Activated CD4-positive, alpha-beta T cell treated with anti-CD3 and anti-CD28 coated beads for 36 hours (primary cell): ENCODE data around the gene SCAF11. TPM values are rescaled to one million over a fixed set of nuclear protein-coding genes. Genes with fewer than 3 reads are reported as not detected.

Experiments used
- ATAC-seq: fragments of 200-7000 bp; cut with Tn5 transposase; one replicate; pipeline ENCODE4 v1.10.0; 2021; ENCODE audit warnings: mild to moderate bottlenecking, moderate library complexity
- CTCF ChIA-PET: fragments of 350-600 bp; sonication (Branson Sonifier 250); formaldehyde crosslinking; loops from one replicate; lab custom pipeline; 2021; ENCODE audit warnings: antibody characterized with exemption; lab: Charles Lee
- POLR2A ChIA-PET: fragments of 350-600 bp; sonication (Branson Sonifier 250); formaldehyde crosslinking; loops from one replicate; lab custom pipeline; 2021; ENCODE audit warnings: antibody characterized with exemption, inconsistent platforms; lab: Charles Lee
- DNase-seq: peaks from one replicate; pipeline ENCODE4 v3.0.0-alpha.2; 2020
- H3K27ac Mint-ChIP-seq: one replicate; pipeline ENCODE4 v1.8.0; 2021; ENCODE audit warnings: mixed read lengths
- H3K27me3 Mint-ChIP-seq: one replicate; pipeline ENCODE4 v1.8.0; 2021; ENCODE audit warnings: mixed read lengths
- H3K36me3 Mint-ChIP-seq: one replicate; pipeline ENCODE4 v1.8.0; 2021; ENCODE audit warnings: low read depth, mixed read lengths
- H3K4me1 Mint-ChIP-seq: one replicate; pipeline ENCODE4 v1.8.0; 2021; ENCODE audit warnings: mixed read lengths
- H3K4me3 Mint-ChIP-seq: one replicate; pipeline ENCODE4 v1.8.0; 2021; ENCODE audit warnings: mild to moderate bottlenecking, moderate library complexity, mixed read lengths
- H3K9me3 Mint-ChIP-seq: one replicate; pipeline ENCODE4 v1.8.0; 2021; ENCODE audit warnings: low read depth, mixed read lengths
- intact Hi-C, 2 experiments: fragments of 100-400 bp; cut with DNase I in 1 of 2; cut with micrococcal nuclease in 1 of 2; formaldehyde crosslinking; loops; one replicate each; pipeline versions ENCODE4 v1.14.2 to v1.15.1; 2022 to 2024; cut with DNase I, micrococcal nuclease
- total RNA-seq, 2 experiments: library from RNA; stranded (reverse); gene quantifications; one replicate each; pipeline ENCODE4 v1.2.3, GENCODE V29; 2021

Gene SCAF11
- total RNA-seq, 2 experiments from 2014 or later: 132 to 145 TPM

DNA sequence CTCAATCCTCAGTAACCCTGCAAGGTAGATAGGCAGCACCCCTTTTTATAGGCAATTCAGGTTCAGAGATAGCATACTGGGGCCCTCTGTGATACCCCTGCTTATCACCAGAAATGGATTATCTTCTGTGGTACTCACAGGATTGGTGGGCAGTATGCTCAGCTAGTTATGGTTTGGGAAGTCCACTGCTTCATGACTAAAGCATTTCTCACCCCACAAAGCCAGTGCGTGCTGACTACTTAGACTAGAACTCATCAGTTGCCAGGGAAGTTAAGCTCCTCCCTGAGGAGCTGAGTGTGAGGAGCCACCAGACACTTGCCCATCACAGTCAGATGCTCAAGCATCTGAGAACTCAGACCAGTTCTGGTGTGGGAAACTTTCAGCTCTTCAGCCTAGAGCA is 76.3 kb downstream of the SCAF11 start:
- ChIA-PET CTCF (interaction anchor here (0.8 to 1.3 kb wide), 3 partner anchors 9 to 110 kb away, joined by 4 read pairs; no protein-coding TSS in a partner anchor), POLR2A (interaction anchor here (0.6 kb wide), 1 partner anchor 17 kb away, joined by 3 read pairs; no protein-coding TSS in a partner anchor)
- no peaks in the 10 kb centered on the region for H3K4me1 Mint-ChIP-seq
- H3K27ac Mint-ChIP-seq: no peak overlapping the region
- intact Hi-C loops: no loop called here
- ATAC-seq: peak; percentile 53
- no peak overlapping the region for H3K4me3 Mint-ChIP-seq
- H3K27me3 Mint-ChIP-seq: no peaks in the 10 kb centered on the region
- no peaks in the 10 kb centered on the region for H3K9me3 Mint-ChIP-seq
- H3K36me3 Mint-ChIP-seq: peaks cover 10% of the 10 kb centered on the region
- DNase-seq: no peak

DNA sequence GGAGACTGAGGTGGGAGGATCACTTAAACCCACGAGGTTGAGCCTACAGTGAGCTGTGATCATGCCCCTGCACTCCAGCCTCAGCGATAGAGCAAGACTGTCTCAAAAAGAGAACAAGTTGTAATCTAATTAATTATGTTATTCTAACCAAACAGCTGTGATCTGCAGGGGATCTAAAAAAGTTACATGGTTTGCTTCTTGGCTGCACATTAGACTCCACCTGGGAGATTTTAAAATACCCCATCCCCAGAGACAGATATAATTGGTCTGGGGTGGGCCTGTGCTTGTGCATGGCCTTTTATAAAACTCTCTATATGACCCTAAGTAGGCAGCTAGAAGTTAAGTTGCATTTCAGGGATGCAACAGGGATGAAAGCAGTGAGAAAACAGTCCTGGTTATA is 76.7 kb downstream of the SCAF11 start:
- no peak for DNase-seq
- ChIA-PET POLR2A (no interaction called here), CTCF (interaction anchor here (0.6 to 1.6 kb wide), 5 partner anchors 8 to 370 kb away, joined by 3 to 6 read pairs (median 4); no protein-coding TSS in a partner anchor)
- no peaks in the 10 kb centered on the region for H3K9me3 Mint-ChIP-seq
- H3K4me1 Mint-ChIP-seq: no peaks in the 10 kb centered on the region
- H3K36me3 Mint-ChIP-seq: peaks cover 9% of the 10 kb centered on the region
- no peak for ATAC-seq
- no peak overlapping the region for H3K27ac Mint-ChIP-seq
- intact Hi-C loops: no loop called here
- no peak overlapping the region for H3K4me3 Mint-ChIP-seq
- no peaks in the 10 kb centered on the region for H3K27me3 Mint-ChIP-seq

DNA sequence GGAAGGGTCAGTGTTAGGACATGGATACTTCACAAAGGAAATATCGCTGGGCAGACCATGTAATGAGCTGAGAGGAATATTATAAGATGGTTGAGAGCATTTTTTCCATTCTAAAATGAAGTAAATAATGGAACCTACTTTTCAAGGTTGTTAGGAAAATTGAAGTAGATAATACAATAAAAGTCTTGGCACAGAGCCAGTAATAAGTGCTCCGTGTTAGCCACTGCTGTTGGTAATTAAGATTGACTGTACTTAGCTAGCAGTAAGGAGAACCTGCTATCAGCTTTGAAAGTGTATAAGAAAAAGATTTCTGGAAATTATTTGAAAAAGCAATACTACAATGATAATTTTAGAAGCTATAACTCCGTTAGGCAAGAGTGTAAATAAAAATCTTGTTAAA is 77.6 kb downstream of the SCAF11 start:
- ChIA-PET CTCF (interaction anchor here (0.6 to 1.6 kb wide), 3 partner anchors 39 to 369 kb away, joined by 3 to 6 read pairs (median 3); no protein-coding TSS in a partner anchor), POLR2A (interaction anchor here (0.7 kb wide), 1 partner anchor 681 kb away, joined by 4 read pairs; no protein-coding TSS in a partner anchor)
- no peak for DNase-seq
- Mint-ChIP-seq H3K27ac (no peak overlapping the region), H3K9me3 (no peaks in the 10 kb centered on the region), H3K4me3 (no peak overlapping the region), H3K36me3 (peaks cover 5% of the 10 kb centered on the region), H3K4me1 (no peaks in the 10 kb centered on the region), H3K27me3 (no peaks in the 10 kb centered on the region)
- intact Hi-C loops: no loop called here
- no peak for ATAC-seq

DNA sequence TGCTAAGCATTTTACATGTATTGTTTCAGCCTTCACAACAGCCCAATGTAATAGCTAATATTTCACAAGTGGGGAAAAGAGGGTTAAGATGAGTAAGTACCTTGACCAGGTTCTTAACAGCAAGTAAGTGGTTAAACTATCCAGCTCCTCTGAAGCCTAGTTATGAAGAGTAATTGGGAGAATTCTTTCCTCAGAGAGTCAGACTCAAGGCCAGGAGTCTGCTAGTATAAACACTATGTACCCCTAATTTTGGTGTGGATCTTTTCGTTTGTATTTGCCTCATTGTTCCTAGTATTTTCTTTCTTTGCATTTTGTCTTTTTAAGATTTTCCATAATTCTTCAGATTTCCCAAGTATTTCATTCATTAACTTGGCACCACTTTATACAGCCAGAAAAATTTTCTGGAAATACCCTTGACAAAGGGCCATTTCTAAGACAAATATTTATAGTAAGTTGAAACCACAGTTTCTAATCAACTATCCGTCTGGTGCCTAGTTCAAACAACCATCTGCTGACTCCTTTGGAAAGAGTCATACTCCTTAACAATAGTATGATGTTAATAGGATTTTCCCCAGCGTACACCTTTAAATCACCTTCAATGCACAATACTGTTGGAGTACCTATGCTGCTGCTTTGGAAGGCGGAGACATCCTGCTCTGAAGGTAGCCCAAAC is 81.2 kb downstream of the SCAF11 start:
- H3K4me1 Mint-ChIP-seq: no peaks in the 10 kb centered on the region
- ATAC-seq (no peak), DNase-seq (no peak)
- ChIA-PET POLR2A (no interaction called here), CTCF (no interaction called here)
- intact Hi-C loops: loop anchor here in 1 of 2 experiments (10.0 kb wide), 1 partner anchor 364 kb away; no protein-coding TSS in a partner anchor
- H3K9me3 Mint-ChIP-seq: no peaks in the 10 kb centered on the region
- H3K27ac Mint-ChIP-seq: no peak overlapping the region
- no peak overlapping the region for H3K4me3 Mint-ChIP-seq
- H3K36me3 Mint-ChIP-seq: peaks cover 3% of the 10 kb centered on the region
- H3K27me3 Mint-ChIP-seq: no peaks in the 10 kb centered on the region

DNA sequence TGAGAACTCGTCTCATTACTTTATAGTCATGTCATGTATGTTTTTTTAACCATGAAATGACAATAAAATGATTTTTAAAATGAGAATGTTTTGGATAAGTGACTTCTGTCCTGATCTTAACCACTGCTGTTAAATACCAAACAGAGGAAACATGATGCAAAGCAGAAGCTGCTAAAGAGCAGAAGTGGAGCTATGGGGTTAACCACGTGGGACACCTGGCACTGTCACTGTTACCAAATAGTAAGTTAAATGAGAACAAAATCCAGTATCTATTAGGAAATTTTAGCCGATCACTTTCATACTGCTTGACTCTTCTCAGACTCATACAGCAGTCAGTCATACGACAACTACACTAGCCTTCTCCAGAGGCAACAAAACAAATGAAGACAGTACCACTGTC is 82.4 kb downstream of the SCAF11 start:
- H3K4me3 Mint-ChIP-seq: no peak overlapping the region
- H3K9me3 Mint-ChIP-seq: no peaks in the 10 kb centered on the region
- ChIA-PET CTCF (no interaction called here), POLR2A (no interaction called here)
- no peak overlapping the region for H3K27ac Mint-ChIP-seq
- DNase-seq: no peak
- no peaks in the 10 kb centered on the region for H3K27me3 Mint-ChIP-seq
- intact Hi-C loops: loop anchor here in 1 of 2 experiments (10.0 kb wide), 1 partner anchor 363 kb away; no protein-coding TSS in a partner anchor
- H3K36me3 Mint-ChIP-seq: peaks cover 6% of the 10 kb centered on the region
- no peaks in the 10 kb centered on the region for H3K4me1 Mint-ChIP-seq
- ATAC-seq: no peak

DNA sequence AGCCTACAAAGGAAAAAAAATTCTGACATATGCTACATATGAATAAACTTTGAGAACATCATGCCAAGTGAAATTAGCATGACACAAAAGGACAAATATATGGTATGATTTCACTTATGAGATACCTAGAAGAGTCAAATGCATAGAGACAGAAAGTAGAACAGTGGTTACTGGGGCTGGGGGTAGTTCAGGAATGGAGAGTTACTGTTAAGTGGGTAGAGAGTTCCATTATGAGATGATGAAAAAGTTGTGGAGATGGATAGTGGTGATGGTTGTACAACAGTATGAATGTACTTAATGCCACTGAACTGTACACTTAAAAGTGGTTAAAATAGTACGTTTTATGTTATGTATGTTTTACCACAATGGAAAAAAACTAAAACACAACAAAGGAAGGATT is 92.3 kb downstream of the SCAF11 start:
- no peak for ATAC-seq
- peaks cover 40% of the 10 kb centered on the region for H3K36me3 Mint-ChIP-seq
- H3K4me1 Mint-ChIP-seq: peaks cover 10% of the 10 kb centered on the region

DNA sequence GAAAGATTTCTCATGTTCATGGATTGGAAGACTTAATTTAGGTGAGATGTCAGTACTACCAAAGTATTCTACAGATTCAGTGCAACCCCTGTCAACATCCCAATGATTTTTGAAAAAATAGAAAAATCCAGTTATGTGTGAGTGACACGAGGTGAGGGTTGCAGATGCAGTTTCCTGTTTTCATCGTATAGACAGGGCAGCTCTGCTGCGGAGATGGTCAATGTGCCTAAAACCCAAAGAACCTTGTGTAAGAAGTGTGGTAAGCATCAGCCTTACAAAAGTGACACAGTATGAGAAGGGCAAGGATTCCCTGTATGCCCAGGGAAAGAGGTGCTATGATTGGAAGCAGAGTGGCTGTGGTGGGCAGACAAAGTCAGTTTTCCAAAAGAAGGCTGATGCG is 94.4 kb downstream of the SCAF11 start:
- Mint-ChIP-seq H3K27me3 (no peaks in the 10 kb centered on the region), H3K4me1 (peaks cover 24% of the 10 kb centered on the region), H3K9me3 (peaks cover 2% of the 10 kb centered on the region), H3K27ac (no peak overlapping the region), H3K4me3 (no peak overlapping the region), H3K36me3 (peaks cover 46% of the 10 kb centered on the region)
- no peak for DNase-seq
- CTCF ChIA-PET: no interaction called here
- no peak for ATAC-seq
- POLR2A ChIA-PET: no interaction called here
- intact Hi-C loops: loop anchor here in 1 of 2 experiments (10.0 kb wide), 1 partner anchor 761 kb away; no protein-coding TSS in a partner anchor

More for the DNA sequence above, 92.3 kb downstream of the SCAF11 start:
- CTCF ChIA-PET: no interaction called here
- Mint-ChIP-seq H3K9me3 (peaks cover 2% of the 10 kb centered on the region), H3K4me3 (no peak overlapping the region), H3K27ac (no peak overlapping the region), H3K27me3 (no peaks in the 10 kb centered on the region)
- DNase-seq: no peak
- intact Hi-C loops: loop anchor here in 1 of 2 experiments (10.0 kb wide), 1 partner anchor 763 kb away; no protein-coding TSS in a partner anchor
- POLR2A ChIA-PET: interaction anchor here (0.7 kb wide), 1 partner anchor 373 kb away, joined by 3 read pairs; no protein-coding TSS in a partner anchor

DNA sequence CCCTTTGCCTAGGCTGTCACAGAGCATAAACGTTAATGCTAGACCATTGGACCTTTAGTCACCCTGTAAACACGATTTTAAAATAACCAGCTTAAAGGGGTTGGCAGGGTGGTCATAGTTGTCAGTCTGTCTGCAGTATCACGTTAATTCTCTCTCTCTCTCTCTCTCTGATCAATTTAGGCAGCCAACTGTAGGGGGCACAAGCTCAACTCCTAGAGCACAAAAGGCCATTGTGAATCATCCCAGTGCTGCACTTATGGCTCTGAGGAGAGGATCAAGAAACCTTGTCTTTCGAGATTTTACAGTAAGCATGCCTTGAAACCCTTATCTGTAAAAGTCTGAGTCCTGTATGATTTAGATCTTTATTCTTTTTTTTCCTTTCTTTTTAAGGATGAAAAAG is 97.1 kb downstream of the SCAF11 start:
- ChIA-PET CTCF (interaction anchor here (0.6 to 1.4 kb wide), 2 partner anchors 165 to 387 kb away, joined by 3 read pairs; no protein-coding TSS in a partner anchor), POLR2A (no interaction called here)
- ATAC-seq (peak; percentile 61), DNase-seq (peak; percentile 23)
- Mint-ChIP-seq H3K4me3 (no peak overlapping the region), H3K9me3 (peaks cover under 1% of the 10 kb centered on the region), H3K27me3 (no peaks in the 10 kb centered on the region), H3K4me1 (peaks cover 24% of the 10 kb centered on the region), H3K36me3 (peaks cover 39% of the 10 kb centered on the region), H3K27ac (no peak overlapping the region)
- intact Hi-C loops: loop anchor here in 1 of 2 experiments (10.0 kb wide), 1 partner anchor 758 kb away; no protein-coding TSS in a partner anchor

DNA sequence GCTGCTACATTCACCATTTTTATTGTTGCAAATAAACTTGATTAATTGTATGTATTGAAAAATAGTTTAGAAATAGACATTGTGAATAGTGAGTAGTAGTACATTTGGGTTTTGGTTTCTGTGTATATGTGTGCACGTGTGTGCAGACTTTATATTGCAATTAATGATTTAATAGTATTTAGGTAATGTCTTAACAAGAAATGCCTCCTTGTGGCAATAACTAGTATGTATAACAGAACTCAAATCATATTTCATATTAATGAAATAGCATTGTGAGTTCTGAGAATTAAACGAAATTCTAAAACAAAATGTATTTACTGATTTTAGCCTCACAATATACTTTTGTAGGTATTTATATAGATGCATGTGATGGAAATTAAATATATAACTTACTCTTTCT is 100.1 kb downstream of the SCAF11 start:
- CTCF ChIA-PET: interaction anchor here (0.7 kb wide), 1 partner anchor 9 kb away, joined by 3 read pairs; no protein-coding TSS in a partner anchor
- intact Hi-C loops: loop anchor here in 1 of 2 experiments (10.0 kb wide), 1 partner anchor 755 kb away; no protein-coding TSS in a partner anchor
- DNase-seq (no peak), ATAC-seq (no peak)
- Mint-ChIP-seq H3K36me3 (peaks cover 33% of the 10 kb centered on the region), H3K9me3 (peaks cover 6% of the 10 kb centered on the region), H3K27ac (no peak overlapping the region), H3K4me1 (peaks cover 24% of the 10 kb centered on the region), H3K4me3 (no peak overlapping the region), H3K27me3 (no peaks in the 10 kb centered on the region)
- POLR2A ChIA-PET: no interaction called here

DNA sequence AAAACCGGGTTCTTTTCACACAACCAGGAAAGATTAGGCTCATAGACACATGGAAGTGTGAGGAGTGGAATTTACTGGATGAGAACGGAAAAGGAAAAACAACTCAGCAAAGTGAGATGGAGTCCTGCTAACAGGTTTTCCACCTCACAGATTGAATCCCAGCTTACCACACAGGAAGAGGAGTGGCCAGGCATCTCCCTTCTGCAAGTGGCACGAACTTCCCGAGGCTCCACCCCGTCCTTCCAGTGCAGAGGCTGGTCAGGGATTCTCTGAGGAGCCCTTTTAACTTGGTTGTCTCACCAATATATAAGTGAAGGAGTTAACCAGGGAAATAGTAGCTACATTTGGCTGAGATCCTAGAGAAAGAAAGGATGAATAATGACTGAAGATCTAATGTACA is 102.8 kb downstream of the SCAF11 start:
- intact Hi-C loops: no loop called here
- Mint-ChIP-seq H3K27ac (no peak overlapping the region), H3K4me1 (peaks cover 14% of the 10 kb centered on the region), H3K27me3 (no peaks in the 10 kb centered on the region), H3K9me3 (peaks cover 8% of the 10 kb centered on the region), H3K4me3 (no peak overlapping the region), H3K36me3 (peaks cover 37% of the 10 kb centered on the region)
- CTCF ChIA-PET: interaction anchor here (0.5 to 1.9 kb wide), 2 partner anchors 344 to 620 kb away, joined by 3 to 5 read pairs; no protein-coding TSS in a partner anchor
- no peak for ATAC-seq
- no peak for DNase-seq
- POLR2A ChIA-PET: interaction anchor here (0.6 kb wide), 1 partner anchor 116 kb away, joined by 4 read pairs; no protein-coding TSS in a partner anchor

DNA sequence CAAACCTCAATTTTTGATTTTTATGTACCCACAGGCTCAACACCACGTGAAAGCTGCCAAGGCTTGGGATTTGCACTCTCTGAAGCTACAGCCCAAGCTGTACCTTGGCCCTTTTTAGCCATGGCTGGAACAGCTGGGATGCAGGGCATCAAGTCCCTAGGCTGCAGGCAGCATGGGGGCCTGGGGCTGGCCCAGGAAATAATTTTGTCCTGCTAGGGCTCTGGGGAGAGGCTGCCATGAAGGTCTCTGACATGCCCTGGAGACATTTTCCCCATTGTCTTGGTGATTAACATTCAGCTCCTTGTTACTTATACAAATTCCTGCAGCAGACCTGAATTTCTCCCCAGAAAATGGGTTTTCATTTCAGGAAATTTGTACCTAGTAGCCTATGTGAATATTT is 103.7 kb downstream of the SCAF11 start:
- no peak for DNase-seq
- intact Hi-C loops: no loop called here
- CTCF ChIA-PET: interaction anchor here (0.9 to 1.9 kb wide), 3 partner anchors 71 to 343 kb away, joined by 3 to 5 read pairs (median 4); no protein-coding TSS in a partner anchor

More for the DNA sequence above, 103.7 kb downstream of the SCAF11 start:
- no peak overlapping the region for H3K27ac Mint-ChIP-seq
- POLR2A ChIA-PET: no interaction called here
- peaks cover 8% of the 10 kb centered on the region for H3K9me3 Mint-ChIP-seq
- H3K4me1 Mint-ChIP-seq: peaks cover 7% of the 10 kb centered on the region
- H3K36me3 Mint-ChIP-seq: peaks cover 40% of the 10 kb centered on the region
- ATAC-seq: no peak
- no peaks in the 10 kb centered on the region for H3K27me3 Mint-ChIP-seq
- H3K4me3 Mint-ChIP-seq: no peak overlapping the region
